ENCODE data around the gene SRR.
"Not testable (repeated sequence)": the region's sequence is repeated elsewhere in the genome, so short reads cannot be mapped to it uniquely, and the experiment has no call there.

Gene SRR

DNA sequence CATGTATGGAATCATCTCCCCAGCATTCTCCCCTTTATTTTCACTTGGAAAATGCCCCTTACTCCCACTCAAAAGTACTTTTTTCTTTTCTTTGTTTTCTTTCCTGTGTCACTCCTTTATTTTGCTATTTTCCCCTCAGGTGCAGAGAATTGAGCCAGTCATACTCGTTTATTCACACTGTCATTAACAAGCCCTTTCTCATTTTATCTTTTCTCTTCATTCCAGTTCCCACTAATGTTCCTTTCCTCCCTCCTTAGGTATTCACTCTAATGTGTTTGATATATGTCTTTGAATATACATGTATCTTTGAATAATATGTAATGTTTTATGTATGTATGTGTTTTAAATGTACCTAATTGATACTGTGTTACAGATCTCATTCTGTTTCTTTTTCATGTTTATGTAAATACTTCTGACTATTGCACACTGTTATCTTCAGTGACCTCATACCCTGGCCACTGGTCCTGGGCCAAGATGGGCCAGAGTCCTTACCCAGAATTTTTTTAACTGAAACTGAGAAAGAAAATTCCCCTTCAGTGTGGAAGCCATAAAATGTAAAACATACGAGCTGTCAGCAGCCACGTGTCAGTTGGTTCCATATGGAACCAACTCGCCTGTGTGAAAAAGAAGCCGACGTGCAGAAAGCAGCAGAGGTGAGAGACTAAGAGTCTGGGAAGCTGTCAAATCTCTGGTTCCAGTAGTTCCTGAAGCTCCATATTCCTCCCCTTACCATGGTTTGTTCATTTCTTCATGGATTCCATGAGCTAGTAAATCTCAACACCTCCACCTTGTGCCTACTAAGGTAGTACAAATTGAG is 5.8 kb downstream of the SRR start:
- Mint-ChIP-seq H3K4me1 (peaks cover 15% of the 10 kb centered on the region), H3K27me3 (peaks cover 1% of the 10 kb centered on the region), H3K36me3 (ENCODE audit: low read depth) (peaks cover 8% of the 10 kb centered on the region), H3K27ac (no peak overlapping the region), H3K9me3 (no peaks in the 10 kb centered on the region), H3K4me3 (no peak overlapping the region)
- no peak for DNase-seq
- ATAC-seq, result no peak

DNA sequence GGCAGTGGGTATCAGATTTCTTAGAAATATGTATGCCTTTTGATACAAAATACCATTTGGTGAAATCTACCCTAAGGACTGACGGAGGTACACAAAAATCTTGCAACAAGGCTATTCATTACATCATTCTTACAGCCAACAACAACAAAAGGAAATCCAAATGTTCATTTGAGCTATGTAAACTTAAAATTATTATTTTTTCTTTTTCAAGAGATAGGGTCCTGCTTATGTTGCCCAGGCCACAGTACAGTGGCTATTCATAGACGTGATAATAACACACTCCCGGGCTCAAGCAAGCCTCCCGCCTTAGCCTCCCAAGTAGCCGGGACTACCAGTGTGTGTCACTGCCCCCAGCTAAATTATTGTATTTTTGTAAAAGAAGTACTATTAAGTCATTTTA is 9.0 kb downstream of the SRR start:
- Mint-ChIP-seq H3K27ac (no peak overlapping the region), H3K9me3 (no peaks in the 10 kb centered on the region), H3K4me1 (no peaks in the 10 kb centered on the region), H3K27me3 (no peaks in the 10 kb centered on the region), H3K36me3 (ENCODE audit: low read depth) (no peaks in the 10 kb centered on the region), H3K4me3 (no peak overlapping the region)
- ATAC-seq (no peak), DNase-seq (no peak)

DNA sequence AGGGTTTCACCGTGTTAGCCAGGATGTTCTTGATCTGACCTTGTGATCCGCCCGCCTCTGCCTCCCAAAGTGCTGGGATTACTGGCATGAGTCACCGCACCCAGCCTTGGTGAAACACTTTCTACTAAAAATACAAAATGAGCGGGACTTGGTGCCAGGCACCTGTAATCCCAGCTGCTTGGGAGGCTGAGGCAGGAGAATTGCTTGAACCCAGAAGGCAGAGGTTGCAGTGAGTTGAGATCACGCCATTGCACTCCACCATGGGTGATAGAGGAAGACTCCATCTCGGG is 13.1 kb downstream of the SRR start:
- H3K4me1 Mint-ChIP-seq; H3K27ac Mint-ChIP-seq; H3K9me3 Mint-ChIP-seq; DNase-seq; H3K4me3 Mint-ChIP-seq; H3K36me3 Mint-ChIP-seq (ENCODE audit: low read depth); ATAC-seq; H3K27me3 Mint-ChIP-seq: not testable (repeated sequence)

DNA sequence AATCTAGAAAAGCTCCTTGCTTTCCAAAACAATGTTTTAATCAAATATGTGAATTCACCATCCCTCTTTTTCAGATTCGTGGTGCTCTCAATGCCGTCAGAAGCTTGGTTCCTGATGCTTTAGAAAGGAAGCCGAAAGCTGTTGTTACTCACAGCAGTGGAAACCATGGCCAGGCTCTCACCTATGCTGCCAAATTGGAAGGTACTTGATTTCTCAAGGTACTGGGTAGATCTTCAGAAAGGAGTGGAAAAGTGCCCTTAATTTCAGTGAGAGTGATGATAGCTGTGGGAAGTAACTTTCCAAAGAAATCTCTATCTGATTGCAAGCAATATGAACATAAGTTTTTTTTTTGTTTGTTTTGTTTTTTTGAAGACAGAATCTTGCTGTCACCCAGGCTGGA is 14.0 kb downstream of the SRR start:
- H3K27me3 Mint-ChIP-seq, result no peaks in the 10 kb centered on the region
- H3K27ac Mint-ChIP-seq, result no peak overlapping the region
- peaks cover 14% of the 10 kb centered on the region for H3K36me3 Mint-ChIP-seq (ENCODE audit: low read depth)
- no peak for ATAC-seq
- no peaks in the 10 kb centered on the region for H3K4me1 Mint-ChIP-seq
- H3K9me3 Mint-ChIP-seq, result no peaks in the 10 kb centered on the region
- DNase-seq, result no peak
- no peak overlapping the region for H3K4me3 Mint-ChIP-seq

DNA sequence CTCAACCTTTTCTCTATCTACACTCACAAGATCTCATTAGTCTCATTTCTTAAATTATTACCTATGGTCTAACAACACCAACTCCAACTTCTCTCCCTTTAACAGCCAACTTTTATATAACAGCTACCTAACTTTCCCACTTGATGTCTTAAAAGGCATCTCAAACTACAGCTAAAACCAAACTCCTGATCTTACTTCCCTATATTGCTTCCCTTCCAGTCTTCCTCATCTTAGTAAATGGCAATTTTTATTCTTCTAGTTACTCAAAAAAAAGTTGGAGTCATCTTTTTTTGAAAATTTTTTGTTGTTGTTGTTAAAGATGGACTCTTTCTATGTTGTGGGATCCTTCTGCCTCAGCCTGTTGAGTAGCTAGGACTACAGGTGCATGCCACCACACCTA is 15.3 kb downstream of the SRR start:
- Mint-ChIP-seq H3K27me3 (no peaks in the 10 kb centered on the region), H3K9me3 (no peaks in the 10 kb centered on the region), H3K36me3 (ENCODE audit: low read depth) (peaks cover 27% of the 10 kb centered on the region), H3K4me1 (no peaks in the 10 kb centered on the region), H3K4me3 (no peak overlapping the region), H3K27ac (no peak overlapping the region)
- ATAC-seq (no peak), DNase-seq (no peak)

DNA sequence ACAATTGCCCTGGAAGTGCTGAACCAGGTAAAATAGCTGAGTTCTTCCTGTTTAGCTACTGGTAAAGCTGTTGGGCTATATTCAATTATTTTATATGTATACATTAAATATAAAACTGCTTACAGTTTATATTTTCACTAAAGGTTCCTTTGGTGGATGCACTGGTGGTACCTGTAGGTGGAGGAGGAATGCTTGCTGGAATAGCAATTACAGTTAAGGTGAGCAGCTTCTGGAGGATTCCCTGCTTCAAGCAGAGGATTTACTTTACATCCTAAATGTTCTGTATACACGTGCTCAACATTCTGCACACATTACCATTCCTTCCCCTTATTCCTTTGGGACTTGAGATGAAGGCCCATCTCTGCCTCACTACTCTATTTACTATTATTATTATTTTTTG is 17.6 kb downstream of the SRR start:
- H3K4me1 Mint-ChIP-seq, result no peaks in the 10 kb centered on the region
- H3K36me3 Mint-ChIP-seq (ENCODE audit: low read depth), result peaks cover 44% of the 10 kb centered on the region
- DNase-seq, result no peak
- no peak for ATAC-seq
- no peak overlapping the region for H3K4me3 Mint-ChIP-seq
- H3K27me3 Mint-ChIP-seq, result no peaks in the 10 kb centered on the region
- H3K27ac Mint-ChIP-seq, result no peak overlapping the region
- H3K9me3 Mint-ChIP-seq, result no peaks in the 10 kb centered on the region

DNA sequence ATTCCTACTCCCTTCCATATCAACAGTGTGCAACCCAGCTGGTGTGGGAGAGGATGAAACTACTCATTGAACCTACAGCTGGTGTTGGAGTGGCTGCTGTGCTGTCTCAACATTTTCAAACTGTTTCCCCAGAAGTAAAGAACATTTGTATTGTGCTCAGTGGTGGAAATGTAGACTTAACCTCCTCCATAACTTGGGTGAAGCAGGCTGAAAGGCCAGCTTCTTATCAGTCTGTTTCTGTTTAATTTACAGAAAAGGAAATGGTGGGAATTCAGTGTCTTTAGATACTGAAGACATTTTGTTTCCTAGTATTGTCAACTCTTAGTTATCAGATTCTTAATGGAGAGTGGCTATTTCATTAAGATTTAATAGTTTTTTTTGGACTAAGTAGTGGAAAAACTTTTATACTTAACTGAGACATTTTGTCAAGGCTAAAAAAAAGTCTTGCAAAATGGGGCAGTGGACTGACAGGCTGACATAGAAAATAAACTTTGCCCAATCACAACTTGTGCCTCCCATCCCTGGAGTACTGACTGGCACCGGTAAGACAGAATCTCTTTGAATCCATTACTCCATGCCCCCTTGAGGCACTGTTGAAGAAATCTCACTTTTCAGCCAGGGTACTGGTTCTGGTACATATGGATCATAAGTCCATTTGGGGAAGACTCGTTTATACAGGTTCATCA is 20.0 kb downstream of the SRR start:
- H3K4me1 Mint-ChIP-seq, result peaks cover 3% of the 10 kb centered on the region
- no peak overlapping the region for H3K4me3 Mint-ChIP-seq
- DNase-seq (no peak), ATAC-seq (no peak)
- no peak overlapping the region for H3K27ac Mint-ChIP-seq
- peaks cover 55% of the 10 kb centered on the region for H3K36me3 Mint-ChIP-seq (ENCODE audit: low read depth)
- no peaks in the 10 kb centered on the region for H3K27me3 Mint-ChIP-seq
- H3K9me3 Mint-ChIP-seq, result no peaks in the 10 kb centered on the region

DNA sequence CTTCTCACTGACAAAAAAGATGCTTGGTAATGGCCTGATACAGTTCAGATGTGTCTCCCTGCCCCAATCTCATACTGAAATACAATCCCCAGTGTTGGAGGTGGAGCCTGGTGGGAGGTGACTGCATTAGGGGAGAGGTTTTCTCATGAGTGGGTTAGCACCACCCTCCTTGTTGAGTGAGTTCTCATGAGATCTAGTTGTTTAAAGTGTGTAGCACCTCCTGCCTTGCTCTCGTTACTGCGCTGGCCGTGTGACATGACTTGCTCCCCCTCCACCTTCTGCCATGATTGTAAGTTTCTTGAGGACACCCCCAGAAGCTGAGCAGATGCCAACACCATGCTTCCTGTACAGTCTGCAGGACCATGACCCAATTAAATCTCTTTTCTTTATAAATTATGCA is 27.6 kb downstream of the SRR start:
- Mint-ChIP-seq H3K9me3 (no peaks in the 10 kb centered on the region), H3K4me1 (peaks cover 19% of the 10 kb centered on the region), H3K36me3 (ENCODE audit: low read depth) (peaks cover 22% of the 10 kb centered on the region), H3K27me3 (no peaks in the 10 kb centered on the region), H3K27ac (no peak overlapping the region), H3K4me3 (no peak overlapping the region)
- no peak for DNase-seq
- peak; percentile 9 for ATAC-seq

DNA sequence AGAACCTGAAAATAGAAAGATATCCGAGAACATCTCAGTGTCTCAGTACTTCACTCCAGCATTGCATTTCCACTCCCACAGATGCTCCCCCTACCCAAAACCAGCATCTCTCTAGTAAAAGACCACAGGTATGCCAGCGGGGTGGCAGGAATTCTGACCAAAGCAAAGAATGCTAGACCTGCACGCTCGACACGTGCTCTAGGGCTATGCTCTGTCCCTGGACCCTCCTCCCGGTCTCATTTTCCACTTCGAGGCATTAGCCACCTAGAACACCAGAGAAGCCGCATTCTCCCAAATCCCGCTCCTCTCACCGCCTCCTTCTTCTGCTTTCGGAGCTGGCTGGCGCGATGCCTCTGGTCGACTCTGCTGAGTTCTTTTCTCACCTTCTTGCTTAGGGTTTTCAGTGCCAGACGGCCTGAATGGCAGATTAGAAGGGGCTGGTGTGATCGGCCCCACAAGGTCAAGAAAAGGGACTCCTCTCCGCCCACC is 32.0 kb downstream of the SRR start:
- Mint-ChIP-seq H3K9me3 (no peaks in the 10 kb centered on the region), H3K36me3 (ENCODE audit: low read depth) (no peaks in the 10 kb centered on the region), H3K27ac (peak overlapping the region; percentile 99), H3K4me1 (peaks cover 14% of the 10 kb centered on the region), H3K27me3 (no peaks in the 10 kb centered on the region), H3K4me3 (no peak overlapping the region)
- DNase-seq (peak; percentile 12), ATAC-seq (no peak)

DNA sequence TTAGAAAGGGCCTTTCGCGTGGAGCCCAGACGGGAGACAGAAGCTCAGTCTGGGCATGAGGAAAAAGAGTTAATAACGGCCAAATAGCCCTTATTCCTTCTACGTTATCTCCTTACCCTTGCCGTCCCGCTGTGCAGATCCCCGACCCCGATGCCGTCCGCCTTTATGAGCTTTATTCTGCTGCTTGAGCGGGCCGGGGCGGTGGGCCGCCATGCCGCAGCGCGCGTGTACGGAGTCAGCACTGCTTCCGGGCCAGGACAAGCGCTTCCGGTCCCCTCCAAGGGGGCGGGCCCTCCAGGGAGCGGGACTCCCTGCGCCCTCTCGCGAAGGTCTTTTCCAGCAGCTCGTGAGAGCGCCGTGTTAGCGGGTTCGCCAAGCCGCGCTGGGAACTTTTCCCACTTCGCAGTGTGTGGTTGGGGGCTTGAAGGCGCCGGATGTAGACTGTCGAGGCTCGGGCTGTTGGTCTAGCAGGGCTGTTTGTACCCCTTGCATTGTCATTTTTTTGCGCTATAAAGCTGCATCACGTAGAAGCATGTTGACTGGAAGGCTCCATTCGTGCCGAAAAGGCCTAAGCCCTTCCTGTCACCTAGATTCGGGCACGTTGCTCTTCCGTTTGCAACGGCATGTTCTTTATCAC is 32.6 kb downstream of the SRR start, which contains the start of gene TSR1:
TSR1 (minus strand) TSS at position 243 of the 637 bp plus-strand sequence; CDS start at position 213, 30 bp downstream.
- DNase-seq (peak; percentile 91), ATAC-seq (peak; percentile 95)
- no peaks in the 10 kb centered on the region for H3K36me3 Mint-ChIP-seq (ENCODE audit: low read depth)
- no peaks in the 10 kb centered on the region for H3K9me3 Mint-ChIP-seq
- peaks cover 14% of the 10 kb centered on the region for H3K4me1 Mint-ChIP-seq
- no peaks in the 10 kb centered on the region for H3K27me3 Mint-ChIP-seq
- H3K27ac Mint-ChIP-seq, result peak within 1 kb of the TSS; percentile 99
- no peak within 1 kb of the TSS for H3K4me3 Mint-ChIP-seq

DNA sequence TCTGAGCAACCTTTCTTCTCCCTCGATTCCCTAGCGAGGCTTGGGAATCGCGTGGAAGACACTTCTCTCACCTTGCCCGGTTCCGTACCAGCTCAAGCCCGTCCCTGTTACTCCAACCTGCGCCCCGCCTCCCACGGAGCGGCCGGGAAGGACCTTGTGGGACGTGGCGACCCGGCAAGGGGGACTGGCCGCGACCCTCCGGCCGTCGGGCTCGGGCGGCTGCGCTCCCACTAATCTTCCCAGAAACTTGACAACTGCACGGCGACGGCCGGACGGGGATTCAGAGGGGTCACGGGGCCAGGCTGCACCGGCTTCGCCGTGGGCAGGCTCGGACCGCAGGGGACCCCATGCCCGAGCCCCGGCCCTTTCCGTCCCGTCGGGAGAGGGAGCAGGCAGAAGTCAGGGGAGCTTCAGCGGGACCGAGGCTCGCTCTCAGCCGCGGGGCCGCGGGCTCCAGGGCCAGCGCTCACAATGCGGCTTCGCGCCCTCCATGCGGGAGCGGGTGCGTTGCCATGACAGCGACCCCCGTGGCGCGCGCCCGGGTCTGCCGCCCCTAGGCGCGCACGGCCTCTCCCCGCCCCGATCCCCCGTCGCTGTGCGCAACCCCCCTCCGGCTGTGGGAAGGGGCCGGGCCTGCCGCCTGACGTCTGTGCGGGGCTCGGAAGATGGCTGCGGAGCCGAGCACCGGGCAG is 33.2 kb downstream of the SRR start, which contains the start of gene SGSM2:
SGSM2 (plus strand) TSS at position 650 of the 692 bp plus-strand sequence. CDS start 188 bp downstream, outside the sequence.
- DNase-seq, result peak; percentile 73

DNA sequence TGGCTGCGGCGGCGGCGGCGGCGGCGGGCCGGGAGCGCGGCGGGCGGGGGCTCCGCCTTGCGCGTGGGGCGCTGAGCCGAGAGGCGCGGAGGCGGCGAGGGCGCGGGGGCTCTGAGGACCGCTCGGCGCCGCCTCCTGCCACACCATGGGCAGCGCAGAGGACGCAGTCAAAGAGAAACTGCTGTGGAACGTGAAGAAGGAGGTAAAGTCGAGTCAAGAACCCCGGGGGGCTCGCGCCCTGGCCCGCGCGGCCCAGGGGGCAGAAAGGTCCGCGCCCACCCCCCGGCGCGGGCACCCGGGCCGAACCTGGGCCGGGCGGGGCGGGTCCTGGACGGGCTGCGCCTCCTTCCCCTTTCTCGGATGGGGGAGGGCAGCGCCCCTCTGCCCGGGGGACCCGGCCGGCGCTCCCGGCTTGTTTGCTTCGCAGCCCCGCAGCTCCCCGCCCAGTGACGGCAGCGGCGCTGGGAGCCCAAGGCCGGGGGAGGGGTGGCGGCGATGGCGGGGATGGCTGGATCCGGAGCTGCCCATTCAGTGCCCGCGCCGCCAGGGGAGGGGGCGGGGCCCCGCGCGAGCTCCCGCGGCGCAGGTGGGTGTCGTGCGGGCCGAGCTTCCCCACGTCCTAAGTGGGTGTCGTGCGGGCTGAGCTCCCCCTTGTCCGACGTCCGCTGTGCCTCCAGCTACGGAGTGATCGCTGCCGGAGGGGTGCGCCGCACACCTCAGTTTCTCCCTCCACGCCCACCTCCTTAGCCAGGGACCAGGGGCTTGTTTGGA is 34.0 kb downstream of the SRR start:
- Mint-ChIP-seq H3K36me3 (ENCODE audit: low read depth) (peaks cover 4% of the 10 kb centered on the region), H3K4me1 (peaks cover 15% of the 10 kb centered on the region), H3K27ac (peak overlapping the region; percentile 52), H3K4me3 (peak overlapping the region; percentile 79), H3K27me3 (no peaks in the 10 kb centered on the region), H3K9me3 (no peaks in the 10 kb centered on the region)
- ATAC-seq (peak; percentile 17), DNase-seq (peak; percentile 66)

More for the DNA sequence above, 33.2 kb downstream of the SRR start, which contains the start of gene SGSM2:
- H3K9me3 Mint-ChIP-seq, result no peaks in the 10 kb centered on the region
- H3K27ac Mint-ChIP-seq, result peak within 1 kb of the TSS; percentile 99
- H3K4me1 Mint-ChIP-seq, result peaks cover 14% of the 10 kb centered on the region
- no peaks in the 10 kb centered on the region for H3K27me3 Mint-ChIP-seq
- peaks cover 4% of the 10 kb centered on the region for H3K36me3 Mint-ChIP-seq (ENCODE audit: low read depth)
- peak; percentile 43 for ATAC-seq
- H3K4me3 Mint-ChIP-seq, result peak within 1 kb of the TSS; percentile 79

DNA sequence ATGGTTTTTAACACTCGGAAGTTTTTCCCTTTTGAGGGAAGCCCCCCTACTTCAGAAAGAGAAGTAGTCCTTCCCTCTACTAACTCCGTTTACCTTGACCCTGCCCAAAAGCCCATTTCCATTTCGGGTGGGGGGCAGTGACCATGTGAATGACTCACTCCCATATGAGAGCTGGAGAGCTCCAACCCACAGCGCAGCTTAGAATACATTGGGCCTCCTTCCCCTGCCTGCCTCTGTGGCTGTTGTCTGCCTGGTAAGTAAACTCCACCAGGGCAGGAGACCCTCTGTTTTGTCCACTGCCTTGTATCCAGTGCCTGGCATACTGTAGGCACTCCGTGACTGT is 34.5 kb downstream of the SRR start:
- no peaks in the 10 kb centered on the region for H3K27me3 Mint-ChIP-seq
- H3K36me3 Mint-ChIP-seq (ENCODE audit: low read depth), result peaks cover 4% of the 10 kb centered on the region
- peaks cover 20% of the 10 kb centered on the region for H3K4me1 Mint-ChIP-seq
- no peaks in the 10 kb centered on the region for H3K9me3 Mint-ChIP-seq
- H3K27ac Mint-ChIP-seq, result peak overlapping the region; percentile 52
- DNase-seq (no peak), ATAC-seq (no peak)
- H3K4me3 Mint-ChIP-seq, result peak overlapping the region; percentile 79

DNA sequence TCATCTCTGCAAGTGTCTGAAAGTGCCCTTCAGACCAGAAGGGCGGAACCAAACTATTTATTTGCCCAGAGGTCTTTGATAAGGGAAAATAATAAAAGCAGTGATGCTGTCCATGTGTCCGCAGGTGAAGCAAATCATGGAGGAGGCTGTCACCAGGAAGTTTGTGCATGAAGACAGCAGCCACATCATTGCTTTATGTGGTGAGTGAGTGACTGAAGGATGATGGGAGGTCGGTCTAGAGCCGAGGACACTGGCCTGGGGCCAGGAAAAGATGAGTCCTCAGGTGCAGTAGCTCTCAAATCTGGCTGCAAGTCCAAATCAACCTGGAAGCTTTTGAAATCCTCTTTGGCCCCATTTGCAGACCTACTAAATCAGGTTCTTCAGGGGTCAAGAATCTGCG is 39.7 kb downstream of the SRR start:
- peak overlapping the region; percentile 68 for H3K27ac Mint-ChIP-seq
- peaks cover 7% of the 10 kb centered on the region for H3K36me3 Mint-ChIP-seq (ENCODE audit: low read depth)
- H3K27me3 Mint-ChIP-seq, result no peaks in the 10 kb centered on the region
- H3K9me3 Mint-ChIP-seq, result no peaks in the 10 kb centered on the region
- DNase-seq (peak; percentile 73), ATAC-seq (peak; percentile 84)
- peak overlapping the region; percentile 7 for H3K4me3 Mint-ChIP-seq
- H3K4me1 Mint-ChIP-seq, result peaks cover 13% of the 10 kb centered on the region
